A549 treated with Mapracorat at 1 μM for 4 hours (cell line): ENCODE measurements around the gene CDK5RAP3. TPM values are rescaled to one million over a fixed set of nuclear protein-coding genes. Genes with fewer than 3 reads are reported as not detected.

Source experiments
- total RNA-seq: library from RNA; stranded (reverse); fragments of 200-300 nt; extraction: Qiagen RNA extraction; gene quantifications from 5 replicates; pipeline ENCODE4 v1.2.3, GENCODE V29; 2022

The CDK5RAP3 gene
- total RNA-seq: 103 to 132 TPM (median 112 TPM) in 5 replicates

GRCh38 chr17:47970725-47971499 lies at the start of gene CDK5RAP3:
Gene CDK5RAP3, plus strand, starts transcription at chr17:47971113. Its CDS starts 34 bp downstream, at chr17:47971147.

GRCh38 chr17:47941246-47942095 lies 29.4 kb upstream of the CDK5RAP3 start, which contains the start of gene PNPO:
Gene PNPO, plus strand, starts transcription at chr17:47941571. Its CDS starts 105 bp downstream, at chr17:47941676.

GRCh38 chr17:47957591-47958490 lies 13.1 kb upstream of the CDK5RAP3 start, which contains the start of gene PRR15L:
Gene PRR15L, minus strand, starts transcription at chr17:47957883. Its CDS starts 4,649 bp downstream, at chr17:47953234.

Other genes starting within 250 kb of the CDK5RAP3 start
- 0.13 to 0.27 TPM (median 0.15 TPM) in 5 replicates for gene TBX21, start 237.9 kb upstream of the CDK5RAP3 start, total RNA-seq
- gene OSBPL7, start 149.3 kb upstream of the CDK5RAP3 start, total RNA-seq: 9.8 to 16.3 TPM (median 13.6 TPM) in 5 replicates
- 86.1 to 122 TPM (median 87.6 TPM) in 5 replicates for gene MRPL10, start 139.6 kb upstream of the CDK5RAP3 start, total RNA-seq
- gene LRRC46, start 139.4 kb upstream of the CDK5RAP3 start, total RNA-seq: 2.9 to 3.6 TPM (median 3.2 TPM) in 5 replicates
- 32.4 to 40.3 TPM (median 36.9 TPM) in 5 replicates for gene SCRN2, start 129.8 kb upstream of the CDK5RAP3 start, total RNA-seq
- 3.9 to 5.4 TPM (median 4.4 TPM) in 5 replicates for gene SP6, start 120.0 kb upstream of the CDK5RAP3 start, total RNA-seq
- gene SP2, start 74.9 kb upstream of the CDK5RAP3 start, total RNA-seq: 16.3 to 20.1 TPM (median 16.7 TPM) in 5 replicates
- 22.1 to 23.5 TPM (median 22.6 TPM) in 5 replicates for gene PNPO, start 29.5 kb upstream of the CDK5RAP3 start, total RNA-seq
- 2.1 to 3.1 TPM (median 2.3 TPM) in 5 replicates for gene PRR15L, start 13.2 kb upstream of the CDK5RAP3 start, total RNA-seq
- 14.5 to 17.2 TPM (median 15.5 TPM) in 5 replicates for gene COPZ2, start 66.7 kb downstream of the CDK5RAP3 start, total RNA-seq
- gene NFE2L1, start 77.2 kb downstream of the CDK5RAP3 start, total RNA-seq: 102 to 125 TPM (median 120 TPM) in 5 replicates
- 77.3 to 103 TPM (median 80.1 TPM) in 5 replicates for gene CBX1, start 130.4 kb downstream of the CDK5RAP3 start, total RNA-seq
- 26.2 to 29.2 TPM (median 27.3 TPM) in 5 replicates for gene SNX11, start 136.7 kb downstream of the CDK5RAP3 start, total RNA-seq